Inflammatory macrophage (primary cell): ENCODE measurements around the gene LYPLAL1.
"Not testable (repeated sequence)": the region's sequence is repeated elsewhere in the genome, so short reads cannot be mapped to it uniquely, and the experiment has no call there.

ENCODE experiments used
- DNase-seq, 2 donors: peaks; one replicate each; pipeline ENCODE4 v3.0.0-alpha.2; 2020 to 2022

LYPLAL1 gene

DNA sequence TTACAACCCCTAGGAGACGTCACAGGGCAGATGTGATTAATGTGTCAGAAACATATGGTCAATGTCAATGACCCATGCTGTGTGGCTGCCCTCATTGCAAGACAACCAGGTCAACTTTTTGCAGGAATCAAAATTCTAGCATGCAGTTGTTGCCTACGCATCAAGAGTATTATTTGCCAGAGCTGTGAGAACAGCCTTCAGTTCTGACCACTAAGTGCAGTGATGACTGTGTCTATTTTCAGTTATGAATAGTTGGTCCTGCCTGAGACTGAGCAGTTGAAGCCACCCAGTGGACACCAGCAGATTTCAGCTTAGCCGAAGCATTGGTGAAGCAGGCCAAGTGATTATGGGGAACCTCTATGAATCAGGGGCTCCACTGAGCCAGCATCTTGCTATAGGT, 47.3 kb downstream of the LYPLAL1 start:
- no peak for DNase-seq

DNA sequence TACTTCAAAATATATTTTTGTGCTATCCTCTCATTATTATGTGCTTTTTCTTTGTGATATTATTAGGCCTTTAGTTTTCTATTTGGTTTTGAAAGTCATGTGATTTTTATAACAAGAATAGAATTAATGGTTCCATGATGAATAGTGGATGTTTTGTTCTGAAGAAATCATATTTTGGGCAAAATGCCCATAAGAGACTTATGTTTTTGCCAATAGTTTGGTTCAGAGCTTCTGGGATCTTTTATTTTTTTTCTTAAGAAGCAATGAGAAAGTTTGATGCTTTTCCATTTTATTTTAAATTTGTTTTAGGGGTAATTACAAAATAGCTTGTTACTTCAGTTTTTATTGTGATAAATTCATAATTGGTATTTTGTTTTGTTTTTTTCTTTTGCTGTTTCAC, 49.8 kb downstream of the LYPLAL1 start:
- no peak for DNase-seq

DNA sequence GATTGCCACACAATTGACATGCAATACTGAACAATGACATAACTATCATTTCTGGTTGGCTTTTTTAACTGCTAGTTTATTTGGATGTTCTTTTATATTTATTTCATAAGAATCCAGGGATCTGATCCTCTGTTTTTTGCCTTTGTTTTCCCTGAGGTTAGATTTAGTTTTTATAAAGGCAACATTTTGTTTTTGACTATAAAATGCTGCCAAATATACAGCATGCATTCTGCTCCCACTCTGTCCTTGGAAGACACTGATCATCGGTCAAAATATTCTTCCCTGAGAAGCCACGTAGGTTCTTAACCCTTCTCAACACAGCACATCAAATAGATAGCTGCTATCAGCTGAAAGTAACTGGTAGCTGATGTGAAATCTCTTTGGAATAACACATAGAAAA, 52.5 kb downstream of the LYPLAL1 start:
- no peak for DNase-seq

DNA sequence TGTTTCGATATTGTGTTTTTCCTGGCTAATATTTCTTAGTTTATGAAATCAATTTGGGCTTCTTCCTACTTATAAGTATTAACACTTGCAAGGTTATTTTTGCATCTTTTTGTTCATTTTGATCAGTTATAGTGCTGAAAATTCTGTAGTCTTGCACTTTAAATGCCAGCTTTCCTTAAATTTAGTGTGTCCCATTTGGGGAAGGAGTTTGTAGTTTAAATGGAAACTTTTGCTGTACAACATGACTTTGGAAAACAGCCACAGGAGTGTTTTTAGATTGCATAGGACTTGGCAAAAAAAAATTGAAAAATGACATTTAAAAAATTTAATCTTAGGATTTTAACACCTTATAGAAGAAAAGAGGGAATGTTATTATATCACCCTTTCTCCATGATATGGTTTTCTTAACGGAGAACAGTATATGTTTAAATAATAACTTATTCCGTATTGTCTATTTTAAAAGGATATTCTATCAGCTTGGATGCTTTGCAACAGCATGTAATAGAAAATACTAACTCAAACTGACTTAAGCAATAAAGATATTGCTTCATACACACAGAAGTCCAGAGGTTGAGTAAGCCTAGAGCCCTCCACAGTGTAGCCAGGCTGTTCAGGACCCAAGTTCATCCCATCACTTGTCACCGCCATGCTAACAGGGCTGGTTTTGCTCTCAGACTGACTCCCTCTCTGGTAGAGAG, 53.8 kb downstream of the LYPLAL1 start:
- no peak for DNase-seq

DNA sequence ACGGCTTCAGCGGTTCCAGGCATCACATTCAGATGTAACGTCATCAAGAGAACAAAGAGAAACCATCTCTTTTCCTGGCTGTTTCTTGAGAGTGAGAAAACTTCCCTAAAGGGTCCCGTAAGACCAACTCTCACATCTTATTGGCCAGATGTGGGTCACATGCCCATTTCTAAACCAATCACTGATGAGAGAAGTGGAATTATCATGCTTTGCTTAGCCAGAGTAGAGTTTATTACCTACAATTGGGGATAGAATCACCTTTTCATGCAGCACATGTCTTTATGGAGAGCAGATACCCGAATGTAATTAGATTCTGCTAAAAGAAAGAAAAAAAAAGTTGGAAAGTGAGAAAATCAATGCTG, 54.4 kb downstream of the LYPLAL1 start:
- DNase-seq = no peak

DNA sequence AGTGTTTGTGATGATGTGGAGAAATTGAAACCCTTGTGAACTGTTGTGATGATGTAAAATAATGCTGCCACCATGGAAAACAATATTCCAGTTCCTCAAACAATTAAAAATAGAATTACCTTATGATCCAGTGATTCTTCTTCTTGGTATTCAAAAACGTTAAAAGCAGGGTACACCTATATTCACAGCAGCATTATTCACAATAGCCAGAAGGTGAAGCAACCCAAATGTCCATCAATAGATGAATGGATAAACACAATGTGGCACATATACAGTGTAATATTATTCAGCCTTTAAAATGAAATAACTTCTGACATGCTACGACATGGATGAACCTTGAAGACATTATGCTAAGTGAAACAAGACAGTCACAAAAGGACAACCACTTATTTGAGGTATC, 59.2 kb downstream of the LYPLAL1 start:
- DNase-seq = no peak

DNA sequence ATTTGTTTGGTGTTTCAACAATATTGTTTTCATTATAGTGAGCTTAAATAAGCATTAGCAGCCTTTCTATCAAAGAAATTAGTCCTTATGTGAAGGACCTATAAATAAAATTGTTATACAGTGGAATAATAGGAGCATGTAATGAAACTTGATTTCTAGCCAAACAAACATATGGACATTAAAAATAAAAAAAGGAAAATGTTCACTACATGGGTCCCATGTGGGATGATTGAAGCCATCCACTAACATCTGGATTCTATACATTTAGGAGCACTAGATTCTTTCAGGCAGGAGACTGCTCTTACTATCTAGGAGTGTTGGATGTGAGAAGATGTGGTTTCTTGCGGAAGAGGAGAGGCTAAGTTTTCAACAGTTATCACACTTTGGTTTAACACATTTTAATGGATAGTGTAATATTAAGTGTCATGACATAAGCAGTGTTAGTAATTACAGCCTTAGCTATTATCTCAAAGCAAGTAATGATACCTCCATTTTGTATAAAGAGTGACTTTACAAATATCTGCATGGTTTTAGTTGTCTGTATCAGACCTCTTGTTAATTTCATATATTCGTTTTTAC, 62.3 kb downstream of the LYPLAL1 start:
- no peak for DNase-seq

DNA sequence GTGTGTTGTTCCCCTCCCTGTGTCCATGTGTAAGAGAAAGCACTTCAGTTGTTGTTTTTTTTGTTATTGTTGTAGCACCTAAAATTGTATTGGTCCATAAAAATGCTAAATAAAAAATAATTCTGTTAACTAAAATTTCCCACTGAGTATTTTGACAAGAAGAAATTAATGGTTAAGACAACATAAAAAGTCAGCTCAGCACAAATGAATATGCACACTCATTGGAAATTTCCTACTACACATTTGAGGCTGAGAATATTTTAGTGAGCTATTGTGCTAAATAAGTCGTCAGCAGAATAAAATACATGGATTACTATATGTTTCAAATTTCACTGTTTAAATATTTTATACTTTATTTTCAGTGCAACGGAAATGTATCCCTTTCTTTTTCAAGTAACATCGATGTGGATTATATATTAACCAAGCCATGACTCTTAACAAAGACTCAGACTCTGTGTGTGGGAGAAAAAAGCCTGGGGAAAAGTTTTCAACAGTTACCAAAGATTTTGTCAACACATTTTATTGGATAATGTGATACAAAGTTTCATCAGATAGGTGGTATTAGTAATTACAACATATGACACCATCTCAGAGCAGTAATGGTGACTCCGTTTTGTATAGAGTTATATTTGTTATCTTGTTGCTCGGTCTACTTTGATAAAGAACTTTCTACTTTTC, 63.4 kb downstream of the LYPLAL1 start:
- no peak for DNase-seq

DNA sequence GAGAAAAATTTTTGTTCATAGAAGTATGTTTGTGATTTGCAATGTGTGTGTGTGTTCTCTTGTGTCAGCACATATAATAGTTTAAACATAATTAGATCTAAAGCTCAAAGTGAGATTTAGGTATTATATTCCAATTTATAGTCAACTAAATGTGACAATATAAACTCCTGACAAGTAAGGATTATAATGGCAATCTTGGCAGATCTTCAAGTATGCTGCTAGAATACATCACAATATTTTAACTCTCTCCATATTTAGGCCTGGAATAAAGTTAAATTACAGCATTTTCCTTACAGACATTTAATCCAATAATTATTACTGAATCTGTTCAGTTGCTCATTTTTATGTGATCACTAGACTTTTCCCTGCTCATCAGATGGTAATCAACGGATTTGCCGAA, 65.8 kb downstream of the LYPLAL1 start:
- DNase-seq = no peak

DNA sequence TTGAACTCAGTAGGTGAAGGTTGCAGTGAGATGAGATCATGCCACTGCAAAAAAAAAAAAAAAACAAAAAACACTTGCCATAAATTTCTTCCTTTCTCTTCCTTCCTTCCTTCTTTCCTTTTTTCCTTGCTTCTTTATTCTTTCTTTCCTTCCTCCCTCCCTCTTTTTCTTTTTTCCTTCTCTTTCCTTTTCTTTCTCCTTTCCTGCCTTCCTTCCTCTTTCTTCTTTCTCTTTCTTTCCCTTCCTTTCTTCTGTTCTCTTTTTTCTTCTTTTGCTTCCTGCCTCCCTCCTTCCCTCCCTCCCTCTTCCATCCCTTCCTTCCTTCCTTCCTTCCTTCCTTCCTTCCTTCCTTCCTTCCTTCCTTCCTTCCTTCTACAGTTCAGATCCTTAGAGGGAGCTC, 71.2 kb downstream of the LYPLAL1 start:
- no peak for DNase-seq

DNA sequence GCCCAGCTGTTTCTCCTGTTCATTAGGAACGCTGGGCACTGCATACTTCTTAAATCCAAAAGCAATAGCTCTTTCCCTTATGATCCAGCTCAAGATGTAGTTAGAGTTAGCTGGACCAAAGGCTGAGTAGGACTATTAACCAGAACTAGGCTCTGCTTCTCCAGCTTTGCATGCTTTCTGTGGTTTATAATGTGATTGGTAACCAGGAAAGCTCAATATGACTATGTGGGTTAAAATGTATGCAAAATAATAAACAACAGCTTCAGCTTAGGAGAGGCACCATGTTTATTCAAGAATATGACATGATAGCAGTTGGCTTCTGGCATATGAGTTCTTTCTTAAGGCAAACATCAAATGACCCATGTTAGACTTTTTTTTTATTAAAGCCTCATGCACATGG, 73.8 kb downstream of the LYPLAL1 start:
- DNase-seq = no peak

DNA sequence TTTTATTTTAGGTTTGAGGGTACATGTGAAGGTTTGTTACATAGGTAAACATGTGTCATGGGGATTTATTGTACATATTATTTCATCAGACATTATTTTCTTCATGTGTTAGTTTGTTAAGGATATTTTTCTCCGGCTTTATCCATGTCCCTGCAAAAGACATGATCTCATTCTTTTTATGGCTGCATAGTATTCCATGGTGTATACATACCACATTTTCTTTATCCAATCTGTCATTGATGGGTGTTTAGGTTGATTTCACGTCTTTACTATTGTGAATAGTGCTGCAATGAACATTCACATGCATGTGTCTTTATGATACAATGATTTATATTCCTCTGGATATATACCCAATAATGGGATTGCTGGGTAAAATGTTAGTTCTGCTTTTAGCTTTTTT, 76.8 kb downstream of the LYPLAL1 start:
- not testable (repeated sequence) for DNase-seq

DNA sequence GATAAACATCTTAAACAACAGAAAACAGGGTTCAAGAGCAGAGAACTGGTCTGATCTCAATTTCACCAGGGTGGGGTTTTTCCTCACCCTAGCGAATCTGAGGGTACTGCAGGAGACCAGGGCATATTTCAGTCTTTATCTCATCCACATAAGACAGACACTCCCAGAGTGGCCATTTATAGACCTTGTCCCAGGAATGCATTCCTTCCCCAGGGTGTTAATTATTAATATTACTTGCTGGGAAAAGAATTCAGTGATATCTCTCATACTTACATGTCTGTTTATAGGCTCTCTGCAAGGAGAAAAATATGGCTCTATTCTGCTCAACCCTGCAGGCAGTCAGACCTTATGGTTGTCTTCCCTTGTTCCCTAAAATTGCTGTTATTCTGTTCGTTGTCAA, 84.1 kb downstream of the LYPLAL1 start:
- DNase-seq = no peak

DNA sequence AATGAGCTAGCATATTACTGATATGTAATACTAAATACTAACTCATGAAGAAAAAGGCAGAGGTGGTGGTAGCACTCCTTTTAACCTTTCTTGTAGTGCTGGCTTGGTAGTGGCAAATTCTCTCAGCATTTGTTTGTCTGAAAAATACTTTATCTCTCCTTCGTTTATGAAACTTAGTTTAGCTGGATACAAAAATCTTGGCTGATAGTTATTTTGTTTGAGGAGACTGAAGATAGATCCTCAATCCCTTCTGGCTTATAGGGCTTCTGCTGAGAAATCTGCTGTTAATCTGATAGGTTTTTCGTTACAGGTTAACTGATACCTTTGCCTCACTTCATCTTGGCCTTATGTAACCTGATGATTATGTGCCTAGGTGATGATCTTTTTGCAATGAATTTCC, 87.8 kb downstream of the LYPLAL1 start:
- no peak for DNase-seq
